Erythroblast (primary cell): ENCODE data around the gene ATP5F1A.
A peak's percentile ranks its signal among the peaks of the same experiment; 100 is the strongest.

Experiments
- GATA1 ChIP-seq: IDR thresholded peaks from 2 replicates; pipeline ENCODE4 v1.6.1; 2011; ENCODE audit warnings: low read depth, mild to moderate bottlenecking, control low read depth, low read length, moderate library complexity
- POLR2A ChIP-seq: IDR thresholded peaks from 2 replicates; pipeline ENCODE4 v1.6.1; 2011; ENCODE audit warnings: mild to moderate bottlenecking, low read length

- TF ChIP-seq POLR2A (peak; percentile 69), GATA1 (no peak)
Measured at GRCh38 chr18:46097801-46098615, at the start of gene ATP5F1A.
